Activated T-cell treated with anti-CD3 and anti-CD28 coated beads for 4 hours (primary cell): ENCODE data around the gene ELP2.

Experiments used
- DNase-seq: peaks from one replicate; pipeline ENCODE4 v3.0.0-alpha.2; 2020

The ELP2 gene

GRCh38 chr18:36127836-36128529 is 1.7 kb upstream of the ELP2 start:
- no peak for DNase-seq

DNA sequence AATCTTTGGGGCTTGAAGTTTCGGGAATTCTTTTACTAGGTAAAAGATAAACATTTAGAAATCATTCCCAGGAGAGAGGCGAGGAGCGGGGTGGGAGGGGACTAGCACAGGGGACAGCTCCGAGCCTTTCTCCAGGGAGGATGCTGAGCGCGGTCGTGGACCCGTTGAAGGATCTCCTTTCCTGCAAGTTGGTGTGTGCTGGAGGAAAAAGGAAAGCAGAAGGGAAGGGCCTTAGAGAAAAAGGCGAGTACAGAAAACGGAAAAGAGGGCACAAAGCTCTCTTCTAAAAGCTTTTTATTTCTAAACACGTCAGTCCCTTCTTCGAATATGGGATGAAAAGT is 1.2 kb upstream of the ELP2 start:
- no peak for DNase-seq

- DNase-seq = no peak
Observed at GRCh38 chr18:36128907-36129299, 796 bp upstream of the ELP2 start.

GRCh38 chr18:36130039-36130831 is 536 bp downstream of the ELP2 start:
- DNase-seq = no peak

DNA sequence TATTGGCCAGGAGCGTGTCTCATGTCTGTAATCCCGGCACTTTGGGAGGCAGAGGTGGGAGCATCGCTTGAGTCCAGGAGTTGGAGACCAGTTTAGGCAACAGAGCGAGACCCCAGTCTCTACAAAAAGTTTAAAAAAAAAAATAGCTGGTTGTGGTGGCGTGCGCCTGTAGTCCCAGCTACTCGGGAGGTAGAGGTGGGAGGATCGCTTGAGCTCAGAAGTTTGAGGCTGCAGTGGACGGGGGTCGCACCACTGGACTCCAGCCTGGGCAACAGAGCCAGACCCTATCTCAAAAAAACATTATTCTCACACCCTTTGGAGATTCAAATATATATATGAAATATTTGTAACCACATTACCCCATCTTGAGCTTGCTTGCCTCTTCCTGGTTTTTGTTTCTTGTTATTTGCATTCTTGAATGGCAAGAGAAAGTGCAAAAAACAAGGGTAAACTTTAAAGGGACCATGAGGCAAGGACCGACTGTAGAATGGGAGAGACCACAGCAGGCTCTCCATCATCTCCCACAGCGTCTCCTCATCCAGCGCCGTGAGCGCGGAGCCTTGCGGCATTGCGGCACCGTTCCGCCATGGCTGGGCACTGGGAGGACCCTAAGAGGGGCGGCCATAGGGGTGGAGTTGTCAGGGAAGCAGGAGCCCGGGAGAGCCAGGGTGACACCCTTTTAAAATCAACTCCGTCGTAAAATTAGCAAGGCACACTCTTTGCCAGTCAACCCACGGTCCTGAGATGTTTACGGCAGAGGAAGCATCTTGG is 1.4 kb downstream of the ELP2 start:
- no peak for DNase-seq

- no peak for DNase-seq
Observed at GRCh38 chr18:36131692-36132483, 2.2 kb downstream of the ELP2 start.

DNA sequence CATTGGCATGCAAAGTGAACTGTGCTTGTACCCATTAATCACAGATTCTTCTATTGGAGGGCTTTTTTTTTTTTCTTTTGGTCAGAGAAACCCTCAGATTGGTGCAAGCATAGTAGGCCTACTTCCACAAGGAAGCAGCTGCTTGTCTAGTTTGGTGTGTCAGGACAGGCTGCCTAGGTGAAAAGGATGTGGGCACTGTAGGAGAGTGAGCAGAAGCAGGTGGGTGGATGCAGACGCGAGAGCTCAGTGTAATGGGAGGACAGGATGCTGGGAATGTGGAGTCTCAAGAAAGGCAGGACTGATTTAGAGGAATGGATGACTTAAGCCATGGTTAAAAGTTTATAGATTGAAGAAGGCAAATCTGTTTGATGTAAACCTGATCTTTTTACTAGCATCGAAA is 3.1 kb downstream of the ELP2 start:
- no peak for DNase-seq

DNA sequence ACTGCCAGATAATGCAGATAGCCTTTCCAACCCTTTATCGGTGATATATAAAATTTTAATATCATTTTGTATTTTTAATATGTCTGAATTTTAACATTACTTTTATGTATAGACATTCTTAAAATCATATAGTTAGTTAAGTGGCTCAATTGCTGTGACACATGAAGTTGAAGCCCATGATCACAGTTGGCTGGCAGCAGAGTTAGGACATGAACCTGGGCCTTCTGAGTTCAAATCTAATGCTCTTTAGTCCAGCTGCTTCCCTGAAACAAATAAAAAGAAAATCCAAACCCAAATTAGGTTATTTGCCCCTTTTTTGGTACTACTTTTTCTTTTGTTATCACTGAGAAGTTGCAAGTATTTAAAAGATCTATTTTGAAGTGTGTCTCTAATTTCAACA is 5.6 kb downstream of the ELP2 start:
- no peak for DNase-seq

GRCh38 chr18:36139245-36139644 is 9.5 kb downstream of the ELP2 start:
- no peak for DNase-seq

DNA sequence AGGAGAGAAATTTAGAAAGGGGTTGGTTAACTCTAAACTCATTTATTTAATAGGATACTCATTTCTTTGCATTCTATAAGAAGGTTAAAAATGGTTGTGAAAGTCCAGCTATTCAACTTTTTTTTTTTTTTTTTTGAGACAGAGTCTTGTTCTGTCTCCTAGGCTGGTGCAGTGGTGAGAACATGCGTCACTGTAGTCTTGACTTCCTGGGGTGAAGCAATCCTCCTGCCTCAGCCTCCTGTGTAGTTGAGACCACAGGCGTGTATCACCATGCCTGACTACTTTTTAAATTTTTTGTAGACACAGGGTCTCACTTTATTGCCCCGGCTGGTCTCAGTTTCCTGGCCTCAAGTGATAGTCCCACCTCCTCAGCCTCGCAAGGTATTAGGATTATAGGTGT is 11.9 kb downstream of the ELP2 start:
- no peak for DNase-seq

DNA sequence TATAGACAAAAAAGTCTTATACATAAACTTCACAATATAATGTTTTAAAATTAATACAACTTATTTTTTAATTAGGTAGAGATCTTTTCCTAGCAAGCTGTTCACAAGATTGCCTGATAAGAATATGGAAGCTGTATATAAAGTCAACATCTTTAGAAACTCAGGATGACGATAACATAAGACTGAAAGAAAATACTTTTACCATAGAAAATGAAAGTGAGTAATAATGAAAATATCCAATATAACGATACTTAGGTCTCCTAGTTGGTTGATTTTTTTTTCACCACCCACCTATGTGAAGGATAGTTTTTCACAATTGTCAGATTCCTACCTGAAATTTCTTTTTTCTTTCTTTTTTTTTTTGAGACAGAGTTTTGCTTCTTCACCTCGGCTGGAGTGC is 13.1 kb downstream of the ELP2 start:
- no peak for DNase-seq

DNA sequence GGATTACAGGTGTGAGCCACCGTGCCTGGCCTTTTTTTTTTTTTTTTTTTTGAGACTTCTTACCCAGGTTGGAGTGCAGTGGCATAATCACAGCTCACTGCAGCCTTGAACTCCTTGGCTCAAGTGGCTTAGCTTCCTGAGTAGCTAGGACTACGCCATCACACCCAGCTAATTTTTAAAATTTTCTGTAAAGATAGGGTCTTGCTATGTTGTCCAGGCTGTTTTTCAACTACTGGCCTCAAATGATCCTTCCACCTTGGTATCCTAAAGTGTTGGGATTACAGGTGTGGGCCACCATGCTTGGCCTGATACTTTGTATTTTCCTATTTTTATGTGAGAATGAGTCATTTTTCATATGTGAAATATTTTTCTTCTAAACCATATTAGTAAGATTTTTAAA is 13.7 kb downstream of the ELP2 start:
- no peak for DNase-seq

- DNase-seq = no peak
Observed at GRCh38 chr18:36149514-36150289, 20.0 kb downstream of the ELP2 start.

DNA sequence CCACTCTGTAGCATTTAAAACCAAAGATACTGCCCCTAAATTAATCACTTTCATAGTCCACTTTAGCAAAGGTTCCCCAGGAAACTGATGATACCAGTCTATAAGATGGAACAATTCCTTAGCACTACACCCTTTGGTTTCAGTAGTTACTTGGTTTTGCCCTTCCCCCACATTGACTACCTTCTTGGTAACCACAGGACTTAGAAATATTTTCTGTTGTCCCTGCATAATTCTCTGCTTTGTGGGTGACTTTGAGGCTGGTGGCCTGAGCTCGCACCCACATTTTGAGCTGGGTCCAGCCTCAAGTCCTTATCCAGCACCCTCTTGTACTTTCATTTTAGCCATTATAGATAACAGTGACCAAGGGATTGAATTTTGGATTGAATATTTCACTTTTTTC is 23.1 kb downstream of the ELP2 start:
- no peak for DNase-seq

DNA sequence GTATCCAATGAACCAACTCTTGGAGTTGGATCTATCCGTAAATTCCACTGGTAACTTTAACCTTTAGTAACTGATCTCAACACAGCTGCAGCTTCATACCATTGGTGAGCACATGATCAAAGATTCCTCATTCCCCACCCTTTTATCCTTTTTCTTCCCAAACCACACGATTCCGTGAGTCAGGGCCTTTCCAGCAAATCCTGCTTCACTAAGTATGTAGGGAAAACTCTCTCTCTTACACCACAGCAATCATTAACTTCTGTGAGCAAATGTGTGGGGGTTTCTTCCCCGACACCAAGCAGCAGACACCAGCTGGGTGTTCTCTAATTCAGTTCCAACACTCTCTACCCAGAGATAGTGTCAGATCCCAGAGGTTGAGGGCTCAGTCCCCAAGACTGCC is 23.5 kb downstream of the ELP2 start:
- no peak for DNase-seq

DNA sequence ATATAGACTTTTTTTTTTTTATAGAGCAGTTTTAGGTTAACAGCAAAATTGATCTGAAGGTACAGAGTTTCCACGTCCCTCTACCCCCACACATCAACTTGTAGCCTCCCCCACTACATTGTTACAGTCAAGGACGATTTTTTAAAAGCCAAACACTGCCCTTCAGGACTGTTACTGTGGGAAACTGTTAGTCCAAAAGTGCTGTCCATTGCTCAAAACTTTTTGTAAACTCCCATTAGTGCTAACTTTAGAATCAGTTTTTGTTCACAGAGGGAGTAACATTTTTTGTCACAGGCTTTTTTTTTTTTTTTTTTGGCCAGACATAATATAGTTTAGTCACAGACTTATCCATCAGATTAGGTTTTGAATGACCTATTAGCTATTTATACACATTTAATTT is 24.1 kb downstream of the ELP2 start:
- no peak for DNase-seq

DNA sequence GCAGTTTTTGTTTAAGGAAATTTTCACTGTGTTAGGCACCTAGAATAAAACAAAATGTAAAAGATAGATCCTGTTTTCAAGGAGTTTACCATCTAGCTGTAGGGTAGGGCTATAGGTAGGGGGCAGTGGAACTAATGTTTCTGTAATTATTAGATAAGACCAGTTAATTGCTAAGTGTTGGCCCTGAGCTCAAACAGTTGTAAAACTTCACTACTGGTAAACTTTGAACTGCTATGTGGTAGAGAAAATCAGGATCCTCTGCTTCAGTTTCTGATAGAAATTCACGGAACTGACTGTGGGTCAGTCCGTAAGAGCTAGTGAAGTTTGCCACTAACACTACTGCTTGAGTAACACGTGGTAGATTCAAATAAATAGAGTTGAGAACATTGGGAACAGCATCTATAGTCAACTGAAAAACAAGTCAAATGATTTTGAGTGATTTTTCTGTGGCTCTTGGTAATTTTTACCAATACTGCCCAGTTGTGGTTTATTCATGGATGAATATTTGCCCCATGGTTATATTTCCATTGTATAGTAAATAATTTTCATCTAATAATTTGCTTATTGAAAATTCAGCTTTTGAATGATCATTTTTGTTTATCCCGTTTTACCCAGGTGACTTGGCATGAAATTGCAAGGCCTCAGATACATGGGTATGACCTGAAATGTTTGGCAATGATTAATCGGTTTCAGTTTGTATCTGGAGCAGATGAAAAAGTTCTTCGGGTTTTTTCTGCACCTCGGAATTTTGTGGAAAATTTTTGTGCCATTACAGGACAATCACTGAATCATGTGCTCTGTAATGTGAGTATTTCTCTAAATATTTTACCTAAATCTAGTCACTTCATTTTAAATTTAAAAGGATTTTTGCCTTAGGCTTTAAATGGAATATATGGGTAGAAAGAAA is 26.4 kb downstream of the ELP2 start:
- DNase-seq = no peak

DNA sequence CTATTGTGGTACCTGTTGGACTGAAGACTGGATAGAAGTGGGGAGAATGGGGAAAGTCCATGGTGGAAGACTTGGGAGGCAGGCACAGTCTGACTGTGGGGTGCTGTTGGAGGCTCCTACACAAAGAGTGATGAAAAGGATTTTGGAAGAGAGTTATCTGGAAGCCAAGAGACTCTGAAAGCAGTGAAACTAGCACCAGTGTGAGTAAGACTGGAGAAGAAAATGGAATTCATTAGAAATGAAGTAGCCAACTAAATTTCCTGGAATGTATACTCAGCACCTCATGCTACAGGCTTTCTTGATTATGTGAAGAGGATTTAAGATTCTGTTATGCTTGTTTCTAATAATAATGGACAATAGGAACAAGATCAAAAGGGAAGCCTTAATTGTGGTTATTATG is 27.7 kb downstream of the ELP2 start:
- no peak for DNase-seq

GRCh38 chr18:36158266-36158867 is 28.7 kb downstream of the ELP2 start:
- DNase-seq = no peak

GRCh38 chr18:36160959-36161371 is 31.3 kb downstream of the ELP2 start:
- DNase-seq = no peak

DNA sequence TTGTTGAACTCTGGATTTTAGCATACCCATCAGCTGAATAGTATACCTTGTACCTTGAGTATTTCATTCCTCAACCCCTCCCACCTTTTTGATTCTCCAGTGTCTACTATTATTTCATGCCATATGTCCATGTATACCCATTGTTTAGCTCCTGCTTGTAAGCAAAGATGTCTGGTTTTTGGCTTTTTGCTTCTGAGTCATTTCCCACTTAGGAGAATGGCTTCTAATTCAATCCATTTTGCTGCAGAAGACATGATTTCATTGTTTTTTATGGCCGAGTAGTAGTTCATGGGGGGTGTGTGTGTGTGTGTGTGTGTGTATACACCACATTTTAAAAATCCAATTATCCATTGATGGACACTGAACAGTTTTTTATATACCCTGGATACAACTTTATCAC is 33.3 kb downstream of the ELP2 start:
- DNase-seq = no peak
